ENCODE results near the gene KRTAP10-4.

The KRTAP10-4 gene

GRCh38 chr21:44571296-44571695, 2.2 kb upstream of the KRTAP10-4 start:
- no peak overlapping the region for H3K4me3 ChIP-seq (ENCODE audit: low read depth, low read length)
- no peak for DNase-seq (ENCODE audit: low read depth)
- TF ChIP-seq CTCF (IDR thresholded peaks at IDR 0.05; ENCODE audit: low read depth, low read length, missing control alignments), result no peak

DNA sequence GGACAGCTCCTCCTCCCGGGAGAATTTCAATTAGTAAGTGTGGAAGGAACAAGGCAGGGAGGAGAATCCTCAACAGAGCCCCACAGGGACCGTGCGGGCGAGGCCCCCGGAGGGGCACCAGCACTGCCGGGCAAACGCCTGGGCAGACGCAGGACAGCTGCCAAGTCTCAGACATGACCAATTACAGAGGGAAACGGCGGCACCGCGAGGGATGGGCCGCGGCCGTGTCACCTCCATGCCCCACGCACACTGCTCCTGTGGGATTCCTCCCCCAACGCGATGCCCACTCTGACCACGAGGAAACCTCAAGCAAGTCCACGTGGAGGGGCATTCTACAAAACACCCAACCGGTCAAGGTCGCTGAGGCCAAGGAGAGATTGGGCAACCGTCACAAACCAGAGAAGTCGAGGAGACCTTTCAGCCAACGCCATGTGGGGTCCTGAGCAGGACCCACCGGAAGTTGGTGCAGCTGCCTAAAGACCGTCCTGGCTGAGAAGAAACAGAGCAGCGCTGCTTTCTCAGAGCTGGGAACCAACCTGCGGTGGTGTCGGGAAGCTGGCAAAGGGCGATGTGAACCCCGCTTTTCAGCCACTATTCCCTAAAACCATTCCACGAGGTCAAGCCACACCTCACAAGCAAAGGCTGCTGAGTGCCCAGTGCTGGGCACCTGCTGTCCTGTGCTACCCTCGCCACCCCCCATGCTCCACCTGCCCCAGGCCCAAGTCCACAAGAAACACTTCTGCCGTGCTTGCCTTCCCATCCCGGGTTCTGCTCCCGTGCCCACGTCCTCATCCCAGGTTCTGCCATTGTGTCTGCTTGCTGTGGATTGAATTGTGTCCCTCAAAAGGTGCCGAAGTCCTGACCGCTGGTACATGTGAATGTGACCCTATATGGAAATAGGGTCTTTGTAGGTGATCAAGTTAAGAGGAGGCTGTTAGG, 1.4 kb upstream of the KRTAP10-4 start:
- no peak for DNase-seq (ENCODE audit: low read depth)
- H3K4me3 ChIP-seq (ENCODE audit: low read depth, low read length), result no peak overlapping the region
- TF ChIP-seq CTCF (IDR thresholded peaks at IDR 0.05; ENCODE audit: low read depth, low read length, missing control alignments), result no peak

DNA sequence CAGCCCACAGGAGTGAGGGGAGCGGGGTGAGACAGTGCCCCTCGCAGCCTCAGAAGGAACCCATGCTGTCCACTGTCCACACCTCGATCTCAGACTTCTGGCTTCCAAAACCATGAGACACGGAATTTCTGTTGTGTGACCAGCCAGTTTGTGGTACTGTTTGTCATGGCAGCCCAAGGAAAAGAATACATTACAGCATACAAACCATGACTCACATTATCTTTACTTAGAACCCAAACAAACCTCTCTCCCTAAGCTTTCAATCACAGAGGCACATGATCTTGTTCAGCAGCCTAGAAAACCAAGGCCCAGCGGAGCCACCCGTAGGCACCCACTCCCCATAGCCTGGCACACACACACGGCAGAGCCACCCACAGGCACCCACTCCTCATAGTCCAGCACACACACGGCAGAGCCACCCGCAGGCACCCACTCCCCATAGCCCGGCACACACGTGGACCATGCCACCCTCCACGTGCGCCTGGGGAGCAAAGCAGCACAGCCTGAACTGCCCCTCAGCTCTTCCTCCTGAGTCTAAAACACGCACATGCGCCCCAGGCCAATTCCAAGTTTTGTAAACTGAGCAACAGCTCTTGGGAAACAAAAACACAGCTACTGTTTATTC, 458 bp upstream of the KRTAP10-4 start:
- no peak for DNase-seq (ENCODE audit: low read depth)
- TF ChIP-seq CTCF (IDR thresholded peaks at IDR 0.05; ENCODE audit: low read depth, low read length, missing control alignments), result no peak
- H3K4me3 ChIP-seq (ENCODE audit: low read depth, low read length), result no peak overlapping the region

- TF ChIP-seq CTCF (IDR thresholded peaks at IDR 0.05; ENCODE audit: low read depth, low read length, missing control alignments), result peak; percentile 23
- DNase-seq (ENCODE audit: low read depth), result no peak
- H3K4me3 ChIP-seq (ENCODE audit: low read depth, low read length), result no peak overlapping the region
These were observed 1.2 kb downstream of the KRTAP10-4 start for GRCh38 chr21:44574457-44575306.

DNA sequence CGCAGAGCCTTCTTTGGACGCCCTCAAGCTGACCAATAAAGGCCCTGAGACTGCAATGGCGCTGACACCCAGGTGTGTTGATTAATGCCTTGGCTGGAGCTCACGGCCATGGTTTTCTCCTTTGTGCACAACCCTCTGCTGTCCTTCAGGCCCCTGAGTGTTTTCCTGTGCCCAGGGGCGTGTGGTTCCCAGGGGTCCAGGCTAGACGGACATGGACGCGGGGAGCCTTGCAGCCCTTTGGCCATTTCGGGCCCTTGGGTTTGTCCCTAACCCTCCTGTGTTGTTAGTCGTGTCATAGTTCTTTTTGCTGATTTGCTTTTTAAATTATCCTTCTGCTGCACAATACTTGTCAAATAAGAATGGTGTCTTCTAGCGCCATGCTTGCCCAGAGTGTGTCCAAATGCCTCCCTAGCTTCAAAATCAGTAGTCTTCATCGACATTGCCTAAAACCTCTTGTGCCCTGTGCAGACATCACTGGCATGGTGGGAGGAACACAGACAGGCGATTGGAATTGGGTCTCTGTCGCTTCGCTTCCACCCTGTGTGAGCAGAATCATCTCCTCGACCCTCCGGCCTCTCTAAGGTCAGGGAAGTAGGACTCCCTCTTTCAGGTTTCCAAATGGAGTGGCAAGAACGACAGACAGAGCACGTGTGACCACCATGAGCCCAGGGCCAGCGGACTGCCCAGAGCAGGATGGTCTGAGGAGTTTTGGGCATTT, 1.9 kb downstream of the KRTAP10-4 start:
- H3K4me3 ChIP-seq (ENCODE audit: low read depth, low read length), result no peak overlapping the region
- DNase-seq (ENCODE audit: low read depth), result no peak
- no peak for TF ChIP-seq CTCF (IDR thresholded peaks at IDR 0.05; ENCODE audit: low read depth, low read length, missing control alignments)

GRCh38 chr21:44576025-44576420, 2.5 kb downstream of the KRTAP10-4 start:
- no peak for DNase-seq (ENCODE audit: low read depth)
- H3K4me3 ChIP-seq (ENCODE audit: low read depth, low read length), result no peak overlapping the region
- no peak for TF ChIP-seq CTCF (IDR thresholded peaks at IDR 0.05; ENCODE audit: low read depth, low read length, missing control alignments)

All from GM12864 (cell line).